Sciatic nerve (tissue), 2 donors: ENCODE measurements around the gene ALG14. TPM values are rescaled to one million over a fixed set of nuclear protein-coding genes. Genes with fewer than 3 reads are reported as not detected.
A peak's percentile ranks its signal among the peaks of the same experiment; 100 is the strongest.

Experiments
- ATAC-seq: fragments of 200-7000 bp; cut with Tn5 transposase; one replicate; pipeline ENCODE4 v1.9.1; 2020; ENCODE audit warnings: mild to moderate bottlenecking, moderate library complexity
- DNase-seq: peaks from one replicate; pipeline ENCODE4 v3.0.0-alpha.2; 2020; ENCODE audit warnings: low spot score
- intact Hi-C: fragments of 100-400 bp; cut with DNase I; formaldehyde crosslinking; loops from one replicate; pipeline ENCODE4 v1.14.2; 2022
- total RNA-seq: library from RNA; stranded (reverse); fragmentation: NEBNext Ultra II Directional; extraction: Animal tissue kit (Norgen Biotek cat#: 25700); gene quantifications from one replicate; pipeline ENCODE4 v1.2.1, GENCODE V29; 2021
- donor health status: DM: no; HTN: no; CAD: no.
- donor health status: DM: no; HTN: no; CAD: no.

The ALG14 gene
- total RNA-seq, 1 donor from 2014 or later, result 5.6 TPM

DNA sequence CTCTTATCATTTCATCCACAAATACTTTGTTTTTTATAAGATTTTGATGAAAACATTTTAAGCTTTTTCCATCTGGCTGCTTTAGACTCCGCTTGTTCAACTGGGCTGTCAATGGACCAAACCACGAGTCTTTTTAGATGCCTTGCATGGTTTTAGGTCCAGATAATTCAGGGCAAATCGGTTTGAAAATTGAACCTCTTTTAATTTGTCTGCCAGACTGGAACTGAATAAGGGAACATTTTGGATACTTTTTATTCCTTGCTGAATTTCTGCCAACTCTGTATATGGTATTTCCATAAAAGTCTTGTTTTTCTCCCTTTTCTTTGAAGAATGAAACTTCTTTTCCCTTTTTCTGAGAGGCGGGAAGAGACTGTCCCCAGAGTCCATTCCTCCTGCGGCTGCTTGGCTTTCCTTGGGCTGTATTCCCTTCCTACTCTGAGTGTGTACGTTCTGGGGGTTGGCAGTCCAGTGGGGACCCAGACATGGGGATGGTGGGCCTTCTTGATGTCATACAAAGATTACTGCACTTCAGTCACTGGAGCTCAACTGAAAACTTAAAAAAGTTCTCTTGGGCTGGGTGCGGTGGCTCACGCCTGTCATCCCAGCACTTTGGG is 99.3 kb downstream of the ALG14 start:
- ATAC-seq (peak; percentile 69), DNase-seq (no peak)
- intact Hi-C loops, result no loop called here

- ATAC-seq (peak; percentile 22), DNase-seq (no peak)
- intact Hi-C loops, result no loop called here
Measured at GRCh38 chr1:94971491-94971924, 101.2 kb downstream of the ALG14 start.

DNA sequence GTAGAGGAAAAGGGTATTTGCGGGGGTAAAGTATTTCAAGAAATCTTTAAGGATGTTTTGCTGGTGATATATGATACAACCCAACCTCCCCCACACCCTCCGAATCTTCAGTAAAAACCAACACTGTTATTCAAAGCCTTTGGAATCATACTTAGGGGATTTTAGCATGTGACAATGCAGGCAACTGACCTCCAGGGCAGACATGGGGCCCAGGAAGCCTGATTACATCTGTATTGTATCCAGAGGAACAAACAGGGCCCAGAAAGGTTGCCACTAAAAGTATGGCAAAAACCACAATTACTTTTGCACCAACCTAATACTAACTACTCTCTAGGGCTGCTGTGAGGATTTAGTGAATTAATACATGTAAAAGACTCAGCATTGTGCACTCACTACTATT is 102.0 kb downstream of the ALG14 start:
- intact Hi-C loops, result no loop called here
- DNase-seq (no peak), ATAC-seq (no peak)

GRCh38 chr1:94969137-94969536 is 103.6 kb downstream of the ALG14 start:
- ATAC-seq, result no peak
- intact Hi-C loops, result no loop called here
- no peak for DNase-seq

DNA sequence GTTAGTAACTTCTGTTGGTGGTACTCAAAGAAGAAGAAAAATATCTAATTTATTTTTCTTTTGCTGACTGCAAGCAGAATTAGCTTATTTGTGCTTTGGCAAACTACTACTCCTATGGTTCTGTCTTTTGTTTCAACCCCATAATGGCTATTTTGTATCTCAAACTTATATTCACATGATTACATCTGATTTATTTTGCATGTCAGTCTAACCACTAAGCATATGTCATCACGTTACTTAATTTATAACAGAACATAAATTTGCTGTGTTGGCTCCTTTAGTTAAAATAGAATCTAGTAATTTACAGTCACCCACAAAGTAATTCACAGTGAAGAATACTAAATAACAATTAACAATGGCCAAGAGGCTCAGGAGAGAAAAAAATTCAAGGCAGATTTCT is 106.7 kb downstream of the ALG14 start:
- intact Hi-C loops, result no loop called here
- DNase-seq, result no peak
- ATAC-seq, result no peak

DNA sequence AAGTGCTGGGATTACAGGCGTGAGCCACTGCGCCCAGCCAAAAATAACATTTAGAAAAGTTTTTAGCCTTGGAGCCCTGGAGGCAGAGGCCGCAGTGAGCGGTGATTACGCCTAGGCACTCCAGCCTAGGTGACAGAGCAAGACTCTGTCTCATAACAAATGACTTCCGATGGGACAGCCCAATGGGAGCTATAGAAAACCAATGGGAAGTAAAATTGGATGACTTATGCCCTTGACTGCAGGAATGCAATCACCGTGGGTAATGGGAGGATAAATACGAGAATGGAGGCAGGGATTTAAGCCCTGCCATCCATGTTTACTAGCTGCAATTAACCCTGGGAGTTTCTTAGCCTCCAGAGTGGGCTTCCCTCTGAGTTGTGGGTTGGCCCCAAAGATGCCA is 108.9 kb downstream of the ALG14 start:
- no peak for ATAC-seq
- intact Hi-C loops, result no loop called here
- no peak for DNase-seq

DNA sequence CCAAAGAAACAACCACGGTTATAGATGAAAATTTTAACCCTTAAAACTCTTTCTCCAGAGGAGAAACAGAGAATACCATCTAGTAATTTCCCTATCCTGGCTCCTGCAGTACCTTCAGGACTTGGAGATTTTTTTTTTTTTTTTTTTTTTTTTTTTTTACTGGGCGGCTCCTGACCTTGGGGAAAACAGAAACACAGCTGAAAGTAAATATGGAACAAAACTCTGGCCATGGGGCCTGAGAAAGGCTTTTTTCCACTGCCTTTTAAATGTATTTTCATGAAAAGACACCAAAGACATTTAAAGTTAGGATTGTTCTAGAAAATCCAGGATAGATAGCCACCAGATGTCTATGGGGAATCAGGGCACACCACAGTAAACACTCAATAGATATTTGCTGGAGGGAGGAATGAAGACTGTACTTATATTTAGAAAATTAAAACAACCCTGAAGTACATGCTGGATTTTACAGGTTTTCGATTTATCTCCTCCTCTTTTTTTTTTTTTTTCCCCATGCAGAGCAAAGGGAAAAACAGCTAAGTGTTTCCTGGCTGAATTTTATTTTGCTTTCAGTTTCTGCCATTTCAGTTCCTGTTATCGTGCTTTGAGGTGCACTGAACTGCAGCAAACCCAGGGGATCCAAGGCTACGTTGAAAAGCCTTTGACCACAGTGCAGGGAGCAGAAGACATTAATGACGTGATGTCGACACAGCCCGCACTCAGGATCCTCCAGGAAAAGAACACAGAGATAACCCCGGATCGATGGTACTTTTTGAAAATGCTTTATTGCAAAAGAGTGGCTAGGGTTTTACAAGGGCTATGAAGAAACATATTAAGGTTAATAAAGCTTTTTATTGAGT is 110.1 kb downstream of the ALG14 start:
- DNase-seq (no peak), ATAC-seq (peak; percentile 86)
- intact Hi-C loops, result no loop called here

DNA sequence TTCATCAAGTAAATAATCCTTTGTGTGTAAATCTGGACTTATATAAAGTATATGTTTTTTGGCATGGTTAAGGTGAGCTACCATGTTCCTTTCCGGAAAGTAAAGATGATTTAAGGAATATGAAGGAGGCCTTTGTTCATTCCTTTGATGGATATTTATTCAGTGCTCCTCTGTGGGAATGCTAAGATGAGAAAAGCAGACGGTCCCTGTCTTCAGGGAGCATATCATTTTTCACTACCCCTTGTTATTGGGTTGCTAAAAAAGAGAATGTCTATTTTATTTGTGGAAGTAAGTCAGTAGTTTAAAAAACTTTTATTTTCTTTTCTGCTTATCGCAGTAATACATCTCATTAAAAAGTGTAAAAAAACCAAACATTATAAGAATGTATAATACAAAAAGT is 110.8 kb downstream of the ALG14 start:
- intact Hi-C loops, result no loop called here
- no peak for ATAC-seq
- no peak for DNase-seq

- DNase-seq (no peak), ATAC-seq (no peak)
- intact Hi-C loops, result no loop called here
Measured at GRCh38 chr1:94961582-94961981, 111.2 kb downstream of the ALG14 start.

GRCh38 chr1:94958081-94958480 is 114.7 kb downstream of the ALG14 start:
- DNase-seq (no peak), ATAC-seq (no peak)
- intact Hi-C loops, result no loop called here

DNA sequence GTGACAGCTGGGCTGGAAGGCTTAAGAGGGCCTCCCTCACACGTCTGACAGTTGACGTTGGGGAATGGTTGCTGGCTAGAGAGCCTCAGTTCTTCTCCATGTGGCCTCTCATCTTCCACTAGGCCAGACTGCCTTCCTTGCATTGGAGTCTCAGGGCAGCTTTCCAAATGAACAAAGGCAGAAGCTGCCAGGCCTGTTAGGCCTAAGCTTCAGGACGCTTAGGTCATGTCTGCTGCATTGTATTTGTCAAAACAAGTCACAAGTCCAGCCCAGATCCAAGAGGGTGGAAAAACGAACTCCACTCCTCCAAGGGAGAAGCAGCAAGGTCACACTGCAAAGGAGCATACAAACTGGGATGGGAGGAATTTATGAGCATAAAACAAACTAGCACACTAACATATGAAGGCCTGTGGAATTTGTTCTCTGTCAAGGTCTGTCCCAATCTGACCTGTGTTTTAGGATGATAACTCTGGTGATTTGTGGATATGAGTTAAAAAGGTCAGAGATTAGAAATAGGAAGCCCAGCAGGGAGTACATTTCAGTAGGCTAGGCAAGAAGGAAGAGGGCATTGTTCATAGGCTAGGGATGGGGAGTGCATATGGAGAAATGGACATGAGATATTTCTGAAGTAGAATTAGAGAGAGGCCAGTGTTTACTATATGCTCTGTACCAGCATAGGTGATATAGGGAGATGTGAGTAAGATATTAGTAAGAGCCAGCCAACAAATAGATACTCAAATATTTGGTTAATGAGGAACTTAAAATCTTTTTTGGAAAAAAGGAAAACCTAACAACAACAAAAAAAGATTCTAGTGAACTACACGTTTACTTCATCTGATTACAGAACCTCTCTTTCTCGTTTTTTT is 116.8 kb downstream of the ALG14 start:
- intact Hi-C loops, result no loop called here
- ATAC-seq (peak; percentile 41), DNase-seq (no peak)

DNA sequence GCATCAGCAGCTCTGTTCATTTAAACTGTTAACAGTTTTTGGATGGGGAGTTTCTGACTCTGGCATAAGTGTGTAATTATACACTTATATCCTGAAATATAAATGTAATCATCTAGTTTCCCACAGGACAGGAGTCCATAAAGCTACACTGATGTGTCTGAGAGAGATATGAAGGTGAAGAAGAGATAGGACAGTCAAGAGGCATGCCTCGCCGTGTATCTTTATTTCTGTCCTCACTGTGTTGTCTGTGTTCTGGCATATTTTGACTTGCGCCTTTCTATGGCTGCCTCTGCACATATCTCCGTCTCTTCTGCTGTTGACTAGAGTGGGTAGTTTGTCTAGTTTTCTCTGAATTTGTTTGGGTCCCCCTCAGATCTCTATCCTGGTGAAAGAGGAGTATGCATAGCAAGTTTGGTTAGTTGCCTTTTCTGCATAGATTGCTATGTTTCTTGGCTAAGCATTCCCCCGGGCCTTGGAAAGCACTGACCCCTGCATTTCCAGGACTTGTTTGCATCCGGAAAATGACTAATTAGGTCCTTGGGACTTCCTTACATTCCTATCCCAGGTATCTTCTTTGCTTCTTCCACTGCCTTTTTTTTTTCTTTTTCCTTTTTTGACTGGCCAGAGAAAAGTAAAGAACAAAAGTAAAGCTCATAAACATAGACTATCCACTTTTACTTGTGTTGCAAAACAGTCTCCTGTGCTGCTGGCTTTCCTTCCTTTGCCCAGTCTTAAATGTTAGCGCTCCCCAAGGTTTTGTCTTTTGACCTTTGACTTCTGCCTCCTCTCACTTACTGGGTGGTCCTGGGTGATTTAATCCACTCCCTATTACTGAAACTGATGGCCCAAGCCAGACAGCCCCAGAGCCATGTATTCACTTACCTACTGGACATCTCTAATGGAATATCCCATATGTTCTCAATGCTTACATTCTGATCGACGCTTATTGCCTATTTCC is 118.2 kb downstream of the ALG14 start:
- ATAC-seq, result peak; percentile 51
- no peak for DNase-seq
- intact Hi-C loops, result no loop called here

DNA sequence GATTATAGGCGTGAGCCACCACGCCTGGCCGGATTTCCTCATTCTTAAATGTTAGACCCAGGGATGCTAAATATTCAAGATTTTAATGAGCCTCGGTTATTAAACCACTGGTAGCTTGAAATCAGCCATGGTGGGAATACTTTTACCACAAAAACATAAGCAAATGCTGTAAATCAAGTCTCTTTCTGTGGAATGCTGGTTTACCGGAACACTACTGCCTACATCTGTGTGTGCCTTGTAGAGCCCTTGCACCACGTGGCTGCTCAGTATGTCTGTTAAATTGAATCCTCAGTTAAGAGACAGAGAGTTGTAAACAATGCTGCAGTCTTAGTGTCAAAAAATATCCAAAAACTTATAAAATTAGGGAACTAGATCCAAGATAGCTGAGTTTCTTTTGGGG is 119.0 kb downstream of the ALG14 start:
- no peak for ATAC-seq
- intact Hi-C loops, result no loop called here
- no peak for DNase-seq

DNA sequence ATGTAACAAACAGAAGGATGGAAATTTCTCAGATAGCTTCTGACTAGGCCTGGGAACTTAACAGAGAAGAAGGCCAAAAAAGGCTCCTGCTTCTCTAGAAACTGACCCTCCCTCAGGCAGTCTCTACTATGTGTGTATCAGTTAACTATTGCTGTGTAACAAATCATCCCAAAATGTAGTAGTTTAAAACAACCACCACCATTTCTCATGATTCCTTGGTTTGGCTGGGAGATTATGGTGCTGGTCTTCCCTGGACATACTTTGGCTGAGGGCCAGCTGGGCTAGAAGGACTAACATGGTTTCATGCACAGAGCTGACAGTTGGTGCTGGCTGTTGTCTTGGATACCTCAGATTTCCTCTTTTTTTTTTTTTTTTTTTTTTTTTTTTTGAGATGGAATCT is 119.6 kb downstream of the ALG14 start:
- DNase-seq (no peak), ATAC-seq (no peak)
- intact Hi-C loops, result no loop called here

- intact Hi-C loops, result no loop called here
Measured at GRCh38 chr1:94952539-94952938, 120.2 kb downstream of the ALG14 start.

GRCh38 chr1:94951509-94952208 is 121.1 kb downstream of the ALG14 start:
- intact Hi-C loops, result no loop called here
- DNase-seq, result no peak
- ATAC-seq, result peak; percentile 23

More at GRCh38 chr1:94952539-94952938, 120.2 kb downstream of the ALG14 start:
- DNase-seq (no peak), ATAC-seq (no peak)

DNA sequence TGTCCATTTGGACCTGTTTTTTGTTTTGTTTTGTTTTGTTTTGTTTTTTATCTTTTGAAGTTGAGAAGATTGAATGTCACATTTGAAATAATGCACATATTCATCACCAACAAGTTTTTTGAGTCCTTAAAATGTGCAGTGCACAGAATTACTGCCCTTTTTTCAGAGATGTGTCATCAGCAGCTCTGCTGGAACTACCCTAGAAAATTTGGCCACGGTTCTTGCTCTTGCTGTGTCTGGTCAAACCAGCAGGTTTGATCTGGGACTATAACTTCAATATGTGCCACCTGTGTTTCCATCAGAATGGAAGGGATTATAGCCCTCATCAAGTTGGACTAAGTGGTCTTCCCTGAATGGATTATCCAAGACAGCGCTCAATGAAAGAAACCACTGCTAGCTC is 121.7 kb downstream of the ALG14 start:
- ATAC-seq, result no peak
- DNase-seq, result no peak
- intact Hi-C loops, result no loop called here
